Omental fat pad (tissue), 4 donors: Measurements from ENCODE around the gene OAS2. TPM values are rescaled to one million over a fixed set of nuclear protein-coding genes. Genes with fewer than 3 reads are reported as not detected.

Experiments
- ATAC-seq: fragments of 150-250 bp; one replicate; pipeline ENCODE4 v1.9.1; 2016; ENCODE audit warnings: mild to moderate bottlenecking, moderate library complexity; ENCODE audit not compliant: low FRiP score
- DNase-seq: peaks from one replicate; pipeline ENCODE4 v3.0.0-alpha.2; 2019; ENCODE audit warnings: low spot score
- CTCF ChIP-seq, 3 donors: fragments of 450-650 bp; IDR thresholded peaks; one replicate each; pipeline ENCODE4 v1.5.1; 2016 to 2017; ENCODE audit warnings: antibody characterized with exemption in 3 of 3, mild to moderate bottlenecking in 3 of 3, moderate library complexity in 2 of 3
- total RNA-seq, 4 donors: library from RNA; depleted of rRNA; stranded (reverse); fragments of >200 nt; gene quantifications; one replicate each; pipeline ENCODE4 v1.1.0, GENCODE V29; 2016

OAS2 gene
- total RNA-seq, 4 donors from 2014 or later: 8.2 to 41.9 (median 13.2) TPM

DNA sequence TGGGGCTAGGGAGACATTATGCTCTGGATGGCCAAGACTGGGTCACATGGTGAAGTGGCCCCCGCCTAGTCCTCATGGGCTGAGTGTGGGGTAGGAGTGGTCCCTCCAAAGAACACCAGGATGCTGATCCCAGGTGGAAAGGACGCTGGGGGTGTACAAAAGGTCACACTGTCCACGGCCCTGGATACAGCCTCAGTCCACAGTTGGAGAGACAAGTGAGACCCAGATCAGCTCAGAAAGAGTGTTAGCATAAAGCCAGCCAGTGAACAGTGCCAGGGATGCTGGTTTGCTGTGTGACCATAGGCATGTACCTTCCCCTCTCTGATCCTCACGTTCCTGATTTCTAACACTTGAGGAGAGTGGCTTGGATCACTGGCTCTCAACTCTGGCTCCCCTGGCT is 13.4 kb upstream of the OAS2 start:
- DNase-seq (no peak), ATAC-seq (no peak)
- no peak for TF ChIP-seq CTCF (IDR thresholded peaks at IDR 0.05)

DNA sequence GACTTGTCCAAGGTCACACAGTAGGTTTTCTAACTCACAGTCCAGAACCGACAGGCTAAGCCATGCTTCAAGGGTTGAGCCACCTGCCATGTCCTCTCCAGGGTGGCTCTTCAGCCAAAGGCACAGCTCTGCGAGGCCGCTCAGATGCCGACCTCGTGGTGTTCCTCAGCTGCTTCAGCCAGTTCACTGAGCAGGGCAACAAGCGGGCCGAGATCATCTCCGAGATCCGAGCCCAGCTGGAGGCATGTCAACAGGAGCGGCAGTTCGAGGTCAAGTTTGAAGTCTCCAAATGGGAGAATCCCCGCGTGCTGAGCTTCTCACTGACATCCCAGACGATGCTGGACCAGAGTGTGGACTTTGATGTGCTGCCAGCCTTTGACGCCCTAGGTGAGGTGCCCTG is 12.7 kb upstream of the OAS2 start:
- no peak for TF ChIP-seq CTCF (IDR thresholded peaks at IDR 0.05)
- DNase-seq: no peak
- ATAC-seq: no peak

DNA sequence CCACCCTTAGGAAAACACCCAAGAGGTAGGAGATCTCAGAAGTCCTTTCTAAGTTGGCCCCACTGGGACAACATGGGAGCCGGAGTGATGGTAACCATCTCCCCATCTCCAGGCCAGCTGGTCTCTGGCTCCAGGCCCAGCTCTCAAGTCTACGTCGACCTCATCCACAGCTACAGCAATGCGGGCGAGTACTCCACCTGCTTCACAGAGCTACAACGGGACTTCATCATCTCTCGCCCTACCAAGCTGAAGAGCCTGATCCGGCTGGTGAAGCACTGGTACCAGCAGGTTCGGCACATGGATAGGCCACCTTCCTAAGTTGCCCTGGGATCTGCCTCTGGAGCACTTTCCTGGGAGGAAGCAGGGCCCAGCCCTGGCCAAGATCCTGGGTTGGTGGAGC is 11.0 kb upstream of the OAS2 start:
- ATAC-seq (no peak), DNase-seq (no peak)
- TF ChIP-seq CTCF (IDR thresholded peaks at IDR 0.05): no peak

- no peak for TF ChIP-seq CTCF (IDR thresholded peaks at IDR 0.05)
These were observed 10.5 kb upstream of the OAS2 start for GRCh38 chr12:112967858-112968257.

GRCh38 chr12:112969547-112970306 is 8.6 kb upstream of the OAS2 start:
- no peak for TF ChIP-seq CTCF (IDR thresholded peaks at IDR 0.05)
- no peak for ATAC-seq
- DNase-seq: no peak

More at GRCh38 chr12:112967858-112968257, 10.5 kb upstream of the OAS2 start:
- no peak for ATAC-seq
- no peak for DNase-seq

GRCh38 chr12:112970391-112970790 is 7.9 kb upstream of the OAS2 start:
- TF ChIP-seq CTCF (IDR thresholded peaks at IDR 0.05): no peak
- DNase-seq (no peak), ATAC-seq (no peak)

DNA sequence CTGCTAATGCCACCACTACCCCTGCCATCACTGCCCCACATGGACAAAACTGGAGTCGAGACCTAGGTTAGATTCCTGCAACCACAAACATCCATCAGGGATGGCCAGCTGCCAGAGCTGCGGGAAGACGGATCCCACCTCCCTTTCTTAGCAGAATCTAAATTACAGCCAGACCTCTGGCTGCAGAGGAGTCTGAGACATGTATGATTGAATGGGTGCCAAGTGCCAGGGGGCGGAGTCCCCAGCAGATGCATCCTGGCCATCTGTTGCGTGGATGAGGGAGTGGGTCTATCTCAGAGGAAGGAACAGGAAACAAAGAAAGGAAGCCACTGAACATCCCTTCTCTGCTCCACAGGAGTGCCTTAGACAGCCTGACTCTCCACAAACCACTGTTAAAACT is 7.1 kb upstream of the OAS2 start:
- DNase-seq (no peak), ATAC-seq (no peak)
- TF ChIP-seq CTCF (IDR thresholded peaks at IDR 0.05): no peak
